ENCODE data around the gene GMDS. TPM values are rescaled to one million over a fixed set of nuclear protein-coding genes. Genes with fewer than 3 reads are reported as not detected.

GMDS gene
- total and polyA plus RNA-seq, 5 donors = 8.1 to 13.5 (median 12.6) TPM

DNA sequence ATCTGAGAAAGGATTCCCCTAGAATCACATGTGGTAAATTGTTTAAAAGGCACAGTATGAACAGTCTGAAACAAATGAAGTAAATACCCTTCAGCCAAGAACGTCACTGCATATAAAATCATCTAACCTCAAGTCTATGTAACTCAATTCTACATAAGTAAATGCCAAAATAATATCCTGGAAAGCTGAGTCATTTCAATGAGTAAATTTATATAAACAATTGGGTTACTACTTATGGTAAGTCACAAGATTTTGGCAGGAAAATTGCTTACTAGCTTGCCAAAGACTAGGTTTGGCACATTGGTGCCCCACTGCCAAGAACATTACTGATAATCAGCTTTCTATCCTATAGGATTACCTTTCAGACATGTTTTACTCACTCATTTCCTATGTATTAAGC is 8.4 kb downstream of the GMDS start:
- no peak for ATAC-seq
- Histone ChIP-seq H3K27ac (ENCODE audit: low read length) (no peak overlapping the region), H3K4me3 (ENCODE audit: low read length) (no peak overlapping the region), H3K27me3 (ENCODE audit: control insufficient read depth, insufficient read depth) (no peaks in the 10 kb centered on the region), H3K9me3 (ENCODE audit: control insufficient read depth, low read length) (no peaks in the 10 kb centered on the region), H3K4me1 (ENCODE audit: control insufficient read depth, insufficient read depth, low read length) (no peaks in the 10 kb centered on the region)
- intact Hi-C loops (cut with DNase I) = no loop called here
- no peak for DNase-seq
- 85% methylated on average over 1 of the region's 1 CpG for WGBS

- Histone ChIP-seq H3K27me3 (ENCODE audit: control insufficient read depth, insufficient read depth) (no peaks in the 10 kb centered on the region), H3K4me1 (ENCODE audit: control insufficient read depth, insufficient read depth, low read length) (no peaks in the 10 kb centered on the region), H3K9me3 (ENCODE audit: control insufficient read depth, low read length) (no peaks in the 10 kb centered on the region), H3K27ac (ENCODE audit: low read length) (no peak overlapping the region), H3K4me3 (ENCODE audit: low read length) (no peak overlapping the region)
- intact Hi-C loops (cut with DNase I) = no loop called here
- WGBS = 92% methylated on average over 2 of the region's 2 CpGs
- ATAC-seq = no peak
- no peak for DNase-seq
These were observed 9.5 kb downstream of the GMDS start for GRCh38 chr6:2235777-2236495.

DNA sequence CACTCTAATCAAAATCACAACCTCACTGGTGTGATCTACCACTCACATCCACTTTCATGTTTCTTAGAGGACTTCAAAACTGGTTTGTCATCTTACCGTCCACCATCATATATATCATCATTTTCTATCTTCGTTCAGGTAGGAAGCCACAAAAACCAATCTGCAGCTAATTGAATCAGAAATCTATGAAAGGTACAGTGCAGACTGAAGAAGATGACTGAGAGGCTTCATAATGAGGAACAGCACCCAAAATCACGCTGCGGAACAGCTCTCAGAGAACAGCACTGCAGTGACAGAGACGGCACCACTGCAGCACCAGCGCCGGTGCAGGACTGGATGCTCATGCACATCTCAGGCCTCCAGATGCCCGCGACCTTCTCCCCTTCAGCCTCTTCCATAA is 13.0 kb downstream of the GMDS start:
- 95% methylated on average over 9 of the region's 9 CpGs for WGBS
- Histone ChIP-seq H3K9me3 (ENCODE audit: control insufficient read depth, low read length) (no peaks in the 10 kb centered on the region), H3K27ac (ENCODE audit: low read length) (no peak overlapping the region), H3K27me3 (ENCODE audit: control insufficient read depth, insufficient read depth) (no peaks in the 10 kb centered on the region), H3K4me3 (ENCODE audit: low read length) (no peak overlapping the region), H3K4me1 (ENCODE audit: control insufficient read depth, insufficient read depth, low read length) (no peaks in the 10 kb centered on the region)
- intact Hi-C loops (cut with DNase I) = no loop called here
- no peak for DNase-seq
- ATAC-seq = no peak

DNA sequence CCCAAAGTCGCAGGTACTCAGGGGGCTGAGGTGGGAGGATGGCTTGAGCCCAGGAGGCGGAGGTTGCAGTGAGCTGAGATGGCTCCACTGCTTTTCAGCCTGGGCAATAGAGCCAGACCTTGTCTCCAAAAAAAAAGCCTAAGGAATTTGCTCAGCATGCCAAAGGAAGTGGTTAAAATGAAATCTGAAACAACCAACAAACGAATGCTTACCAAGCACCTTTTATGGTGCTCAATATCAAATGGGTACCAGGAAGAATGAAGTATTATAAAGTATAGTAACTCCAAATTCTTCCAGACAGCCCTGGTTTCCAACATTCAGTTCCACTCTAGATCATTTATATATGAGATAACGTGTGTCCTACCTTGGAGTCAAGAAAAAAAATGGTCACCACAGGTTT is 14.0 kb downstream of the GMDS start:
- H3K4me1 ChIP-seq (ENCODE audit: control insufficient read depth, insufficient read depth, low read length) = no peaks in the 10 kb centered on the region
- no peaks in the 10 kb centered on the region for H3K27me3 ChIP-seq (ENCODE audit: control insufficient read depth, insufficient read depth)
- H3K4me3 ChIP-seq (ENCODE audit: low read length) = no peak overlapping the region
- intact Hi-C loops (cut with DNase I) = no loop called here
- DNase-seq (no peak), ATAC-seq (no peak)
- WGBS = 78% methylated on average over 4 of the region's 4 CpGs
- H3K9me3 ChIP-seq (ENCODE audit: control insufficient read depth, low read length) = no peaks in the 10 kb centered on the region
- no peak overlapping the region for H3K27ac ChIP-seq (ENCODE audit: low read length)

- Histone ChIP-seq H3K9me3 (ENCODE audit: control insufficient read depth, low read length) (no peaks in the 10 kb centered on the region), H3K27ac (ENCODE audit: low read length) (no peak overlapping the region), H3K4me1 (ENCODE audit: control insufficient read depth, insufficient read depth, low read length) (no peaks in the 10 kb centered on the region), H3K27me3 (ENCODE audit: control insufficient read depth, insufficient read depth) (no peaks in the 10 kb centered on the region), H3K4me3 (ENCODE audit: low read length) (no peak overlapping the region)
- intact Hi-C loops (cut with DNase I) = no loop called here
- ATAC-seq (no peak), DNase-seq (no peak)
- WGBS = 75% methylated on average over 2 of the region's 2 CpGs
These were observed 14.6 kb downstream of the GMDS start for GRCh38 chr6:2230659-2231277.

- Histone ChIP-seq H3K4me3 (ENCODE audit: low read length) (no peak overlapping the region), H3K27ac (ENCODE audit: low read length) (no peak overlapping the region), H3K27me3 (ENCODE audit: control insufficient read depth, insufficient read depth) (no peaks in the 10 kb centered on the region), H3K9me3 (ENCODE audit: control insufficient read depth, low read length) (no peaks in the 10 kb centered on the region), H3K4me1 (ENCODE audit: control insufficient read depth, insufficient read depth, low read length) (no peaks in the 10 kb centered on the region)
- WGBS = 96% methylated on average over 4 of the region's 4 CpGs
- ATAC-seq (no peak), DNase-seq (no peak)
- intact Hi-C loops (cut with DNase I) = no loop called here
These were observed 15.7 kb downstream of the GMDS start for GRCh38 chr6:2229742-2230141.

DNA sequence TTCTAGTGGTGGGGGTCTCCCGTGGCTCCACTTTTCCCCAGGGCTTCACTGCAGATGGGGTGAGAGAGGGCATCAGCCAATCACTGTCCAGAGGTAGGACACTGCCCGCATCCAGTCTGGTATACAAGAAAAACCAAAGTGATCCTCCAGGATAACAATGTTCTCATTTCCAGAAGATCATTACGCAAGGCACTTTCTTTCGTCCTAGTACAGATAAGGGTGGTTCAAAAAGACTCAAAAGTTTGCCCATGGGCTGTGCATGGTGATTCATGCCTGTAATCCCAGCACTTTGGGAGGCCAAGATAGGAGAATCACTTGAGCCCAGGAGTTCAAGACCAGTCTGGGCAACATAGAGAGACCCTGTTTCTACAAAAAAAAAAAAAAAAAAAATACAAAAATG is 16.4 kb downstream of the GMDS start:
- DNase-seq (no peak), ATAC-seq (no peak)
- no peaks in the 10 kb centered on the region for H3K4me1 ChIP-seq (ENCODE audit: control insufficient read depth, insufficient read depth, low read length)
- intact Hi-C loops (cut with DNase I) = no loop called here
- H3K27ac ChIP-seq (ENCODE audit: low read length) = no peak overlapping the region
- no peaks in the 10 kb centered on the region for H3K27me3 ChIP-seq (ENCODE audit: control insufficient read depth, insufficient read depth)
- no peak overlapping the region for H3K4me3 ChIP-seq (ENCODE audit: low read length)
- H3K9me3 ChIP-seq (ENCODE audit: control insufficient read depth, low read length) = no peaks in the 10 kb centered on the region
- 89% methylated on average over 4 of the region's 4 CpGs for WGBS

DNA sequence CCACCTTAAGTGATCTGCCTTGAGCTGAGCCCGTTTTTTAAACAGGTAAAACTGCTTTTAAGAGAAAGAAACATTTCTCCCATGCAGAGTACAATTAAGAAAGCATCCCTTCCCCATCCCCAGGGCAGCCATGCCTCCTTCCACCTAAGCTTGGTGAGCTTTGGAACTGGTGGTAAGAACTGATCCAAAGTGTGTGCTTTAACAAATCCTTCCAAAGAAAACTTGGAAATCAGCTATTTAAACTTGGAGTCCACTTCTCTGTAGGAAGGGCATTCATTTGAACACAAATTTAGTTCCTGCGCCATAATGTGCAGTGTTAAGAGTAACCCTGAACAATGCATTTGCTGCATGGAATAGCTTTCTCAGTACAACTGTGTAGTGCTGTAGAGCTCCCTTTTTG is 17.0 kb downstream of the GMDS start:
- H3K4me3 ChIP-seq (ENCODE audit: low read length) = no peak overlapping the region
- no peaks in the 10 kb centered on the region for H3K4me1 ChIP-seq (ENCODE audit: control insufficient read depth, insufficient read depth, low read length)
- no peaks in the 10 kb centered on the region for H3K27me3 ChIP-seq (ENCODE audit: control insufficient read depth, insufficient read depth)
- intact Hi-C loops (cut with DNase I) = no loop called here
- DNase-seq (no peak), ATAC-seq (no peak)
- H3K9me3 ChIP-seq (ENCODE audit: control insufficient read depth, low read length) = no peaks in the 10 kb centered on the region
- no peak overlapping the region for H3K27ac ChIP-seq (ENCODE audit: low read length)
- 90% methylated on average over 2 of the region's 2 CpGs for WGBS

GRCh38 chr6:2226775-2227174 is 18.6 kb downstream of the GMDS start:
- Histone ChIP-seq H3K4me3 (ENCODE audit: low read length) (no peak overlapping the region), H3K27ac (ENCODE audit: low read length) (no peak overlapping the region), H3K27me3 (ENCODE audit: control insufficient read depth, insufficient read depth) (no peaks in the 10 kb centered on the region), H3K4me1 (ENCODE audit: control insufficient read depth, insufficient read depth, low read length) (no peaks in the 10 kb centered on the region), H3K9me3 (ENCODE audit: control insufficient read depth, low read length) (no peaks in the 10 kb centered on the region)
- intact Hi-C loops (cut with DNase I) = no loop called here
- DNase-seq = no peak
- no peak for ATAC-seq
- WGBS = 86% methylated on average over 2 of the region's 2 CpGs

GRCh38 chr6:2225422-2226392 is 19.7 kb downstream of the GMDS start:
- Histone ChIP-seq H3K27me3 (ENCODE audit: control insufficient read depth, insufficient read depth) (no peaks in the 10 kb centered on the region), H3K4me1 (ENCODE audit: control insufficient read depth, insufficient read depth, low read length) (no peaks in the 10 kb centered on the region), H3K4me3 (ENCODE audit: low read length) (no peak overlapping the region), H3K27ac (ENCODE audit: low read length) (no peak overlapping the region), H3K9me3 (ENCODE audit: control insufficient read depth, low read length) (no peaks in the 10 kb centered on the region)
- no peak for ATAC-seq
- intact Hi-C loops (cut with DNase I) = no loop called here
- no peak for DNase-seq
- 77% methylated on average over 6 of the region's 6 CpGs for whole genome bisulfite sequencing

- intact Hi-C loops (cut with DNase I) = no loop called here
- Histone ChIP-seq H3K4me3 (ENCODE audit: low read length) (no peak overlapping the region), H3K4me1 (ENCODE audit: control insufficient read depth, insufficient read depth, low read length) (no peaks in the 10 kb centered on the region), H3K9me3 (ENCODE audit: control insufficient read depth, low read length) (no peaks in the 10 kb centered on the region), H3K27me3 (ENCODE audit: control insufficient read depth, insufficient read depth) (no peaks in the 10 kb centered on the region), H3K27ac (ENCODE audit: low read length) (no peak overlapping the region)
- 95% methylated on average over 11 of the region's 11 CpGs for WGBS
- DNase-seq = no peak
- no peak for ATAC-seq
These were observed 20.5 kb downstream of the GMDS start for GRCh38 chr6:2224847-2225382.
